GM23338 (cell line): ENCODE data around the gene CEP350.

Experiments used
- EZH2 ChIP-seq: fragments of 200-600 bp; sonication (generic); IDR thresholded peaks from one replicate; pipeline ENCODE4 v1.8.0; 2017; ENCODE audit warnings: antibody characterized with exemption, mild to moderate bottlenecking, low read depth; ENCODE audit not compliant: unreplicated experiment
- EZH2phosphoT487 ChIP-seq: fragments of 200-600 bp; sonication (generic); IDR thresholded peaks from one replicate; pipeline ENCODE4 v1.8.1; 2018; ENCODE audit warnings: antibody characterized with exemption; ENCODE audit not compliant: unreplicated experiment
- POLR2AphosphoS5 ChIP-seq: IDR thresholded peaks from 2 replicates; pipeline ENCODE4 v1.6.1; 2016; ENCODE audit warnings: antibody characterized with exemption, low read depth
- TF ChIP-seq, protein P1 (sequence below), 2 experiments: fragments of 200-600 bp in 1 of 2; sonication (generic) in 1 of 2; conservative IDR thresholded peaks; 2 replicates each; pipeline versions ENCODE4 v1.5.1 to v1.6.1; 2016 to 2017; ENCODE audit warnings: antibody characterized with exemption in 2 of 2, low read depth in 2 of 2, mild to moderate bottlenecking in 2 of 2, moderate library complexity in 1 of 2
- TF ChIP-seq, protein P2 (sequence below): IDR thresholded peaks from one replicate; pipeline ENCODE4 v1.6.1; 2018; ENCODE audit warnings: antibody characterized with exemption; ENCODE audit not compliant: unreplicated experiment

DNA sequence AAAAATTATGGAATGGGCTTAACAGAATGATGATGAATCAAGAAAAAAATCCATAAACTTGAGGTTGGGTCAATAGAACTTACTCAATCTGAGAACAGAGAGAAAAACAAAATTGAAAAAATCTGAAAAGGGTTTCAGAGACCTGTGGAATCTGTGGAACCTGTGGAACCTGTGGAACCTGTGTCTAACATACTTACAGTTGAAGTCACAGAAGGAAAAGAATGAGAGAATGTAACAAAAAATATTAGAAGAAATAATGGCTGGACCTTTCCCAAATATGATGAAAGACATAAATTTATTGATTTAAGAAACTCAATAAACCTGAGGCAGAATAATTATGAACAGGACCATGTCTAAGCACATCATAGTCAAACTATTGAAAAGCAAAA lies 182.4 kb downstream of the CEP350 start:
- TF ChIP-seq EZH2phosphoT487 (no peak), POLR2AphosphoS5 (no peak), EZH2 (no peak)
- TF ChIP-seq, protein P1, sequence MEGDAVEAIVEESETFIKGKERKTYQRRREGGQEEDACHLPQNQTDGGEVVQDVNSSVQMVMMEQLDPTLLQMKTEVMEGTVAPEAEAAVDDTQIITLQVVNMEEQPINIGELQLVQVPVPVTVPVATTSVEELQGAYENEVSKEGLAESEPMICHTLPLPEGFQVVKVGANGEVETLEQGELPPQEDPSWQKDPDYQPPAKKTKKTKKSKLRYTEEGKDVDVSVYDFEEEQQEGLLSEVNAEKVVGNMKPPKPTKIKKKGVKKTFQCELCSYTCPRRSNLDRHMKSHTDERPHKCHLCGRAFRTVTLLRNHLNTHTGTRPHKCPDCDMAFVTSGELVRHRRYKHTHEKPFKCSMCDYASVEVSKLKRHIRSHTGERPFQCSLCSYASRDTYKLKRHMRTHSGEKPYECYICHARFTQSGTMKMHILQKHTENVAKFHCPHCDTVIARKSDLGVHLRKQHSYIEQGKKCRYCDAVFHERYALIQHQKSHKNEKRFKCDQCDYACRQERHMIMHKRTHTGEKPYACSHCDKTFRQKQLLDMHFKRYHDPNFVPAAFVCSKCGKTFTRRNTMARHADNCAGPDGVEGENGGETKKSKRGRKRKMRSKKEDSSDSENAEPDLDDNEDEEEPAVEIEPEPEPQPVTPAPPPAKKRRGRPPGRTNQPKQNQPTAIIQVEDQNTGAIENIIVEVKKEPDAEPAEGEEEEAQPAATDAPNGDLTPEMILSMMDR (conservative IDR thresholded peaks at IDR 0.05; ENCODE audit: low read depth in 2 of 2), result no peak
- TF ChIP-seq, protein P2, sequence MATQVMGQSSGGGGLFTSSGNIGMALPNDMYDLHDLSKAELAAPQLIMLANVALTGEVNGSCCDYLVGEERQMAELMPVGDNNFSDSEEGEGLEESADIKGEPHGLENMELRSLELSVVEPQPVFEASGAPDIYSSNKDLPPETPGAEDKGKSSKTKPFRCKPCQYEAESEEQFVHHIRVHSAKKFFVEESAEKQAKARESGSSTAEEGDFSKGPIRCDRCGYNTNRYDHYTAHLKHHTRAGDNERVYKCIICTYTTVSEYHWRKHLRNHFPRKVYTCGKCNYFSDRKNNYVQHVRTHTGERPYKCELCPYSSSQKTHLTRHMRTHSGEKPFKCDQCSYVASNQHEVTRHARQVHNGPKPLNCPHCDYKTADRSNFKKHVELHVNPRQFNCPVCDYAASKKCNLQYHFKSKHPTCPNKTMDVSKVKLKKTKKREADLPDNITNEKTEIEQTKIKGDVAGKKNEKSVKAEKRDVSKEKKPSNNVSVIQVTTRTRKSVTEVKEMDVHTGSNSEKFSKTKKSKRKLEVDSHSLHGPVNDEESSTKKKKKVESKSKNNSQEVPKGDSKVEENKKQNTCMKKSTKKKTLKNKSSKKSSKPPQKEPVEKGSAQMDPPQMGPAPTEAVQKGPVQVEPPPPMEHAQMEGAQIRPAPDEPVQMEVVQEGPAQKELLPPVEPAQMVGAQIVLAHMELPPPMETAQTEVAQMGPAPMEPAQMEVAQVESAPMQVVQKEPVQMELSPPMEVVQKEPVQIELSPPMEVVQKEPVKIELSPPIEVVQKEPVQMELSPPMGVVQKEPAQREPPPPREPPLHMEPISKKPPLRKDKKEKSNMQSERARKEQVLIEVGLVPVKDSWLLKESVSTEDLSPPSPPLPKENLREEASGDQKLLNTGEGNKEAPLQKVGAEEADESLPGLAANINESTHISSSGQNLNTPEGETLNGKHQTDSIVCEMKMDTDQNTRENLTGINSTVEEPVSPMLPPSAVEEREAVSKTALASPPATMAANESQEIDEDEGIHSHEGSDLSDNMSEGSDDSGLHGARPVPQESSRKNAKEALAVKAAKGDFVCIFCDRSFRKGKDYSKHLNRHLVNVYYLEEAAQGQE, result no peak
